DMS 273 treated with DMSO at 0.1 percent for 48 hours (cell line): ENCODE measurements around the gene PFKL.
A peak's percentile ranks its signal among the peaks of the same experiment; 100 is the strongest.
"Not testable (repeated sequence)": the region's sequence is repeated elsewhere in the genome, so short reads cannot be mapped to it uniquely, and the experiment has no call there.

Source experiments
- DNase-seq: peaks from one replicate; lab custom pipeline; 2025; lab: John Stamatoyannopoulos, UW

The PFKL gene

DNA sequence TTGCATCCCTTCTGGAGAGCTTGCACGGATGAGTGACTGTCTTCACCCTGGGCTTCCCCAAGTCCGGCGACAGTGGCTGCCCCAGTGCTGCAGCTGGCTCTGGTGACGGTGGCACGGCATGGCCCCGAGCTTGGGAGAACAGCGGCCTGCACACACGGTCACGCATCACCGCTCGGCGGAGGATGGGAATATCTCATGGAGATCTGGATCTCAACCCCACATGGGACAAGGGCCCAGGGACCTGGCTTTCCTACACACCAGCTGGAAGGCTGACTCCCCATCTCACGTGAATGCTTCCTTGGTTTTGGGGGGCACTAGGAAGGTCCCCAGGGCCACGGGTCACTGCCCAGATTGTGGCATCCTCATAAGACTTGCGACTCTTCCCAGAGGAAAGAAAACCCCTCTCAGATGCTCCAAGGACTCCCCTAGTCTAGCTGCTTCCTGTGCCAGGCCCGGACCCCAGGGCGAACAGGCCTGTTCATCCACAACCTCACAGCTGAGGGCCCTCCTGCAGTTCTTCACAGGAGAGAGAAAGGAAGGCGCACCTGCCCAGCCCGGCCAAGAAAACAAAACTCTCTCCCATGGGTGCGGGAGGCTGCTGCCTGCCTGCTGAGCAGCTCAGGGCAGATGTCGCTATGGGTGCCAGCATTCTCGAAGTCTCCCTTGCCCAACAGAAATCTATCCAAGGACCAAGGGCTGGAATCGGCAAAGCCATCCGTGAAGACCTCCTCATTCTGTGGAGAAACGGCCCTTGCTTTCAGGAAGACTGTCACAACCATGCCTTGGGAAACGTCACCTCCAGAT lies 29.4 kb downstream of the PFKL start:
- DNase-seq, result no peak

DNA sequence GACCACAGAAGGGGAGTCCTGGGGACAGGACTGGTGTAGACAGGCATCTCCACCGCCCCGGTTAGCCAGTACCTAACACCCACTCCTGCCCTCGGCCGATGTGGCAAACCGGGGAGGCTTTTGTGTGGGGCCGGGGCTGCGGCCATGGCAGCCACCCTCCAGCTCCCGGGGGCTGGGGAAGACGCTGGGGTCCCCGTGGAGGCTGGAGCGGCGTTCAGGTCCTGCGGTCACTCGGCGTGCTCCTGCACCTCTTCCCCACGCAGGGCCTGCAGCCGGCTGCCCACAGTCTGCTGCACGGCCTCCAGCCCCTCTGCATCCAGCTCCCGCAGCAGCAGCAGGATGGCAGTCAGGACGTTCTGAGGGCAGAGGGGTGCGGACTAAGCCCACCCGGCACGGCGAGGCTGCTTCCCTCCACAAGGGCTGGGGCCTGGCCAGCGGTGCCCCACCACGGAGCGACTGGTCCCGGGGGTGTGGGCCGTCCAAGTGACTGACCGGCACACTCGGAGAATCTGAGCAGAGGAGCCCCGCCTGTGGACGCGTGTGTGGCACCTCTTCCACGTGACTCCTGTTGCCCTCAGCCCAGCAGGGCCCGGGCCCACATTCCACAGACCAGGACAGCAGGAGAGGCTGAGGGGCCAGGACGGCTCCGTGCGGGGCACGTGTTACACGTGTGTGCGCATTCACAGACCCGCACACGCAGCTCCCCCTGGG lies 30.3 kb downstream of the PFKL start:
- no peak for DNase-seq

DNA sequence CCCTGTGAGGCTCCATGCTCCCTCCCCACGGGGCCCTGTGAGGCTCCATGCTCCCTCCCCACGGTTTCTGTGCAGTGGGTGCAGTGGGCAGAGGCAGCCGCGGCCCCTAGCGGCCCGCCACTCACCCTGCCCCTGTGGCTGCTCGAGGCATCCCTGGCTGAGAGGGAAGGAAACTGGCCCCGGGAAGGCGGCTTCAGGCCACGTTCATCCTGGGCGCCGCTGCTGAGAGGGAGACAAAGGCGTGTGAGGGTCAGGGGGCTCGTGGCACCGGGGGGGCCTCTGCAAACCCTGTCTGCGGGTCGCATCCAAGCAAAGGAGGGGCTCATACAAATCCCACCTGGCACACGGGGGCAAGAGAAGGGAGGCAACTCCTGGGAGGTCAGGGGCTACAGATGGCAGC lies 30.8 kb downstream of the PFKL start:
- no peak for DNase-seq

DNA sequence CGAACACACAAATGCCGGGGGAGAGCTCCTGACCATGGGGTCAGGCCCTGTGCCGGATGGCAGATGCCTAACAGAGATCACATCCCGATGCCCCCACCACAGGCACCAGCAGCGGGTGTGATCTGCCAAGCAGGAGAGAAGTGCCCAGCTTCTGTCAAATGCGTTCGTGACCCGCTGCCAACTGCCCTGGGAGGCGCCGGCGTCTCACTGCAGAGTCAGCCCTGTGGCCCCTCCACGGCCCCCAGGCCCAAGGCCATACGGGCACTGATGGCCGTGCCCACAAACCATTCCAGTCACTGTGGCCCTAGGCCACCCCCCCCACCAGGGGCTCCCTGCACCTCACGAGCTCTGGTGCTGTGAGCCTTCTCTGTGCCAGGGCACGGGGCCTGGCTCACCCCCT lies 31.4 kb downstream of the PFKL start:
- DNase-seq, result no peak

DNA sequence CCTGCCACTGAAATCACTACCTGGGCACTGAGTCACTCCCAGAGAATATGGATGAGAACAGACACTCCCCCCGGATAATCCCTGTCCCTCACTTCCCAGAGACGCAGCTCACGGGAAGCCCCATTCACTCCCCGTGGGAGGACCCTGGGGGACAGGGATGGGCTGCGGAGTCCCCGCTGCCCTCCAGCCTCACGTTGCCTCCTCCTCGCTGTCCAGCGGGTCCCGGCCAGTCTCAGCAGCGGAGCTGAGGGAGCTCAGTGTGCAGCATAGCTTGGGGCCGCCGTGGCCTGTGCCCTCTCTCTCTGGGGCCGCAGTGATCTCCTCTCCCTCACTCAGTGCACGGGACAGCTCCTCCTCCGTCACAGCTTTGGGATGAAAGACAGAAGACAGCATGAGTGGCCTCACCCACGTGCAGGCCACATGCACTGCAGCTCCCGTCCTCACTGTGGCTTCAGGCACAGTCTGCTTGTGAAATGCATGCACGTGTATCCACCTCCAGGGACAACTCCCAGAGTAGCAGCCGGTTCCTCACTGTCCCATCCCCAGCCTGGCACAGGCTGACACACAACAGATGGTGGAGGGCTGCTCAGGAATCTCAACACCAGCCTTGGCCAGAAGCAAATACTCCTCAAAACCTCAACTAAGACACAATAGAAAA lies 31.9 kb downstream of the PFKL start:
- DNase-seq, result peak; percentile 83

DNA sequence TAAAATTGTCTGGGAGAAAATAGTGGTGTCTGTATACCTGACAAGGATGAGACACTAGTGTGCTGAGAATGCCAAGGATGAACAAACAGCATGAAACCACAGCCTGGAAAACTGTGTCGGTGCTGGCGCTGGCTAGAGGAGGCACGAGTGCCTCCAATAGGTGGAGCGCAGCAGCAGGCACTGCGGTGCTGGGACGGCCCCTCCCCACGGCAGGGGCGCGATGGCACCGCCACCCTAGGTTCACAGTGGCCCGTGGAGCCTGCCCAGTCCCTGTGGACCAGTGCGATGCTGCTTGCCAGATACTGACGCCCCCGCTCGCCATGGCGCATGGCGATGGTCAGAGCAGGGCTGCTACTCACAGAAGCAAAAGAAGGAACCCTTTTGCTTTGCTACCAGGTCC lies 32.5 kb downstream of the PFKL start:
- DNase-seq, result no peak

DNA sequence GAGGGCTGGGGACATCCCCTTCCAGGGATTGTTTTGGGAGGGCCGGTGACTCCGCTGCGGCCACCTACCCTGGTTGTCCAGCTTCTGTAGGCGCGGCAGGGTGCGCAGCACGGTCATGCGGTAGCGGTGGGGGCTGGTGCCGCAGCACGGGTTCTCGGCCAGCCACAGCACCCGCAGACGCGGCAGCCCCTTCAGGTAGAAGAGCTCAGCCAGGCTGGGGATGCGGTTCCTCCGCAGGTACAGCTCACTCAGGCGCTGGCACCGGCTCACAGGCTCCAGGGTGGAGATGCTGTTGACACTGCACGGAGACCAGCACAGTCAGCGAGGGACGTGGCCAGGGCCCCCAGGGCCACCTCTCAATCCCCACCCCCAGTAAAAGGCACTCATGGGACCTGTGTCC lies 33.1 kb downstream of the PFKL start:
- DNase-seq, result no peak

DNA sequence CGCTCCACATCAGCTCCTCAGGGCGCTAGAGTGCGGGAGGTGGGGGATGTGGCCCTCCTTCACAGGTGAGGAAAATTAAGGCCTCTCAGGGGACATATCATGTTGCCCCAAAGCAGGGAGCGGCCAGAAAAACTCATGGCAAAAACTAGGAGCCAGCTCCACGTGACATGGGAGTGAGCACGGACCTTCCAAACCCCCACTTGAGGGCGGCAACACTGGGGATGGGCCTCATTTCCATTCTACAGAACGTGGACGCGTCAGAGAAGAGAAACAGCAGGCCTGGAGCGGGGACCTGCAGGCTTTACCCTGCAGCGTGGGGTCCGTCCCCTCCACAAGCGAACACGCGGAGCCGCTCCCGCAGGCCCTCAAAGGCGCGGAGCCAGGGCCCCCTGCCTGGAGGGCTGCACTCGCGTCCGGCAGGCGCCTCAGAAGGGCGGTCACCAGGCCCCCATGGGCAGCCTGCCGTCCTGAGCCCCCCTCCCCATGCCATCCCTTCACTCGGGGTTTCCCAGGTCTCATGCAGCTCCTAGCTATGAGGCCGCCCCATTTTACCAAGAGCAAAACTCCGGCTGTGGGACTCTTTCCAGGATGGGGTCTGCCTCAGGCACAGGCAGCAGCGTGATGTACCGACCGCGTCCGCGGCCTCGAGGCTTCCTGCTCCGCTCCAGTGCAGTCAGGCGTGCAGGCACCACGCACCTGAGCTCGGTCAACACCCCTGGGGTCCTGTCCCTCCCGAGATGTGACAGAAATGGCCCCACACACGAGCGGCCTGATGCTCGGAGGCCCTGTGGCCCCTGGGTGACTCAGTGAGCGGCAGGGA lies 33.9 kb downstream of the PFKL start:
- DNase-seq, result no peak

DNA sequence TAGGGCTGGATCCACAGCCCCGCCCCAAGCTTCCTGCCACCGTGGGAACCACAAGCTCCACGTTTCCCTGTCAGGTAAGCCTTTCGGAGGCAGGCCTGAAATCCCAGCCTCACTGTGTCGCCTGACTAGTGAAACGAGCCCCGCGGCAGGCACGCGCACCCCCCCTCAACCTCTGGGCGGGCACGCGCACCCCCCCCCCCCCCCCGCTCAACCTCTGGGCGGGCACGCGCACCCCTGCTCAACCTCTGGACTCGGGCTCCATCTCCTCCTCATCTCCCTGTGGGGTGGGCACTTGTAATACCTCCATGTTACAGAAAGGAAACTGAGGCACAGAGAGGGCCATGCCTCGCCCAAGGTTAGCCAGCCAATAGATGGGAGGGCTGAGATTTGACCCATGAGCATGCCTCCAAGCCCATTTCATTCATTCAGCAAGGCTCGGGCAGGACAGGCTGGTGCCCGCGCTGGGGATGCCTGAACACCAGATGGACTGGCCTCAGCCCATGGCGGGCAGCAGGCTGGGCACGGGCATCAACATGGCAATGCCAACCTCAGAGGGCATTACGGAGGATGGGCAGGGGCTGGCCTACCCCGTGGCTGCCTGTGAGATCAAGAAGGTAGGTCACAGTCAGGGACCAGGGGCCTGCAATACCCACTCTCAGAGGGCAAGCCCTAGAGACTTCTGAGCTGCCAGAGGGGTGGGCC lies 34.6 kb downstream of the PFKL start:
- DNase-seq, result no peak

DNA sequence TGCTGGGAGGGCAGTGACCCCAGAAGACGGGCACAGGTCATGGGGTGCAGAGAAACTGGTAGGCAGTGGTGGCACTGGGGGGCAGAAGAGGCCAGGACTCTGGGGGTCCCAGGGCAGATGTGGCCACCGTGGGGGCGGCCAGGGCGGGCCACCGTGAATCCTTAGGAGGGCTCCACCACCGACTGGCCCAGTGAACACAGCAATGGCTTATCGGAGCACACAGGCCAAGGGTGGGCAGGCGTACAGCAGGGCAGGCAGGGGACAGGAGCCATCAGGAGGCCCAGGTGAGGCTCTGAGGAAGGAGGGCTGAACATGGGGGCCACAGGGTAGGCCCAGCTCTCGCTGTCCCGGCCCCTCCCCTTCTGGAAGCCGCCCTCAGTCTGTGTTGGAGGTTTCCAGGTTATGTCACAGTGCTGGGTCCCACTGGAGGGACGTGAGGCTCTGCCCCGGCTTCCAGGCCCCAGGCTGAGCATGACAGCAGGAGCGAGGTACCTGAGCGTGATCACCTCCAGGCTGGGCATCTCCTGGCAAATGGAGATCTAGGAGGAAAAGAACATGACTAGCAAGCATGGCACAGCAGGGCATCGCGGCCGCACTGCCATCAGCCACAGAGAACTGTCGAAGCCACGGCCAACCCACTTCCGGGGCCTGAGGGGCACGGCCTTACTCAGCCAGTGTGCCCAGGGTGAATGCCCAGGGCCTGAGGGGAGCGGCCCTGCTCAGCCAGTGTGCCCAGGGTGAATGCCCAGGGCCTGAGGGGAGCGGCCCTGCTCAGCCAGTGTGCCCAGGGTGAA lies 35.6 kb downstream of the PFKL start:
- DNase-seq, result no peak

DNA sequence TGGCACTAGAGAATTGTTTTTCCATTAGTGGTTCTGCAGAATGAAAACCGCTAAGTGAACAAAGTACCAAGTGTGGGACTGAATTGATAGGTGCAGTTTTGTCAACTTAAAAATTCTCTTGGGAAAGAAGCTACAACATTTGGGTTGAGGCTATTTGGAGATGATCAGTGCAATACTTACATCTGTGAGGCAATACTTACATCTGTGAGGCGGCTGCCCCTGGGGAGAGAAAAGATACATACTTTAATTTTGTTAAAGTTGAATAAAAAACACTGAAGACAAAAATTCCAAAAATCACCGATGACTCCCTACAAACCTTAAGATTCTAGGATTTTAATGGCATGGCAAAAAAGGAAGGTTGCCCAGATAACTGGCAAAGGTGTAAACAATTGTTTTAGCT lies 37.6 kb downstream of the PFKL start:
- no peak for DNase-seq

DNA sequence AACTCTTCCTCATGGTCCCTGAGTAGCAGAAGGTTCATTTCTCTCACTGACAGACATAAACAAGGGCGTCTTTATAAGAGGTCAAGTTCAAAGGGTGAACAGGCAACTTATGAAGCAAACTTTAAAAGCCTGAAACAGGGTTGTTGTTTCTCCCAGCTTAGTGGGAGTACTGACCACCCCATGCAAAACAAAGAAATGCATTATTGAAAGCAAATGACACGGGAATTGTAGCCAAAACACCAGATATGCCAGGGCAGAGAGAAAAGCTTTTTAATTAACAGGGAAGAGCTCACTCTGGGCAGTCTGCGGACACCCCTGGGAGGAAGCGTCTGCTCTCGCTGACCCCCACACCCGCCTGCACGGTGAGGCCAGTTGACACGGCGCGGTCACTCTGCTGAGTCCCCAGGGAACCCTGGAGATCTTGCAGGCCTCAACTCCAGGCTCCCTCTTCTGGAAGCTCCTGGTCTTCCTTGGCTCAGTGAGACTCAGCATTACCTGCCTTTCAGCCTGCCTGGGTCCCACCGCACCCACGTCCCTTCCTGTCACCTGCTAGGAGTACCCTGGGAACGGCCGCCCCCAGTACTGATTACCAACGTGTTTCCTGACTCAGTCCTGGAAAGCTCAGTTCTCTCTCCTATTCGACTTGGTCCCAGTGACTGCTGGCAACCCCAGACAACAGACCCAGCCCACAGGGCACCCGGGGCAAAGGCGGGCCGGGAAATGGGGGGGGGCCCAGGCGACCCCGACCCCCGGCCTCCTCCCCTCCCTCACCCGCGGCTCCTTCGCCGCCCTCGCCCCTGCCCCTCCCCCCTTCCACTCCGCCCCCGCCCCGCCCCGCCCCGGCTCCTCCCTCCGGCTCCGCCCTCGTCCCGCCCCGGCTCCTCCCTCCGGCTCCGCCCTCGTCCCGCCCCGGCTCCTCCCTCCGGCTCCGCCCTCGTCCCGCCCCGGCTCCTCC lies 38.4 kb downstream of the PFKL start:
- no peak for DNase-seq

DNA sequence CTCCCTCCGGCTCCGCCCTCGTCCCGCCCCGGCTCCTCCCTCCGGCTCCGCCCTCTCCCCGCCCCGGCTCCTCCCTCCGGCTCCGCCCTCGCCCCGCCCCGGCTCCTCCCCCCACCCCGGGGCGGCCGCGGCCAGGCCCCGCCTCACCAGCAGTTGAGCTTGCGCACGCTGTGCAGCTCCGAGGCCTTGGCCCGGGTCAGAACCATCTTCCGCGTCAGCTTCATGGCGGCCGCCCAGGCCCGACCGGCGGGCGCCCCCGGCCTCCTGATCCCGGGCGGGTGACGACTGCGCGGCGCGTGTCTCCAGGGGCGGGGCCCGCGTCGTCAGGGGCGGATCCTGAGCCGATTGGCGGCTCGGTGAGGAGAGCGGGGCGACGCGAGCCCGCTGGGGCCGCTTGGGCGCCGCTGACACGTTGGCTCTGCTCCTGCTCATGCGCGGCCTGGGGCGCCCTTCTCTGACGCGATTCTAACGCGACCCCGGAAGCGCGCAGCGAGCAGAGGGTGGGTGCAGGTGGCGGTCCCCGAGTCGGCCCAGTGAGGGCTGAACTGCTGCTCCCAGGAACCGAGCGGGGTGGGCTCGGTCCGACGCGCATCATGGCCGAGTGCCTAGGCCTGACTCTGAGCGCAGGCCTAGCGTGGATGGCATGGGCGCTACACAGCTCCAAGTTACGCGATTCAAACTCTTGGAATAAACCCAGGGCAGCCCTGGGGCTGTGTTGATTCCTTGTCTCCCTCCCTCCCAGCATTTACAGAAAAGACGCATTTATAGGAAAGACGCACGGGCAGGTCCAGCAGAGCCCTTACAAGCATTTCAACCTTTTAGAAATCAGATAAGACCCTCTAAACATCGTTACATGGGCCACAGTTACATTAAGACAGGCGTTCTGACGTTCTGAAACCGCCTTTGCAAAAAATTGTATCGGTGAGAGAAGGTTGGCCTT lies 39.4 kb downstream of the PFKL start, which contains the start of gene CFAP410:
Gene CFAP410, minus strand, starts transcription at position 420 of the 940 bp plus-strand sequence. Its CDS starts 196 bp downstream, at position 224.
- DNase-seq, result peak; percentile 87

DNA sequence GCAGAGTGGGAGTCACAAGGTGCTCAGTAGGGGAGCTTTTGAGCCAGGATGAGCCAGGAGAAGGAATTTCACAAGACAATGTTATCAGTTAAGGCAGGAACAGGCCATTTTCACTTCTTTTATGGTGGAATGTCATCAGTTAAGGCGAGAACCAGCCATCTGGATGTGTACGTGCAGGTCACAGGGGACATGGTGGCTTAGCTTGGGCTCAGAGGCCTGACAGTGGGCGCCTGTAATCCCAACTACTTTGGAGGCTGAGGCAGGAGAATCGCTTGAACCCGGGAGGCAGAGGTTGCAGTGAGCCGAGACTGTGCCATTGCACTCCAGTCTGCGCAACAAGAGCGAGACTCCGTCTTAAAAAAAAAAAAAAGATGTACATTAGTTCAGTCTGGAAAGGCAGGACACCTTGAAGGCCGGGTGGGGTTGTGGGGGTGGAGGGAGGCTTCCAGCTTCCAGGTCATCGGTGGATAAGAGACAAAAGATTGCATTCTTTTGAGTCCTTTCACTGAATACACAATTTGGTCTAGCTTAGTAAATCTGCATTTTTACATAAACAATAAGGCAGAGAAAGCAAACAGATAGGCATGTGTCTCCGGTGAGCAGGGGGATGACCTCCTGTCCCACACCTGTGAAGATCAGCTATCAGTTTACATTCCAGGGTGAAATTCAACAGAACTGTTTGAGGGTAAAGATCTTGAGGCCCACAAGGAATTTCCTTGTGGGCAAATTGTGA lies 42.0 kb downstream of the PFKL start:
- DNase-seq, result not testable (repeated sequence)

DNA sequence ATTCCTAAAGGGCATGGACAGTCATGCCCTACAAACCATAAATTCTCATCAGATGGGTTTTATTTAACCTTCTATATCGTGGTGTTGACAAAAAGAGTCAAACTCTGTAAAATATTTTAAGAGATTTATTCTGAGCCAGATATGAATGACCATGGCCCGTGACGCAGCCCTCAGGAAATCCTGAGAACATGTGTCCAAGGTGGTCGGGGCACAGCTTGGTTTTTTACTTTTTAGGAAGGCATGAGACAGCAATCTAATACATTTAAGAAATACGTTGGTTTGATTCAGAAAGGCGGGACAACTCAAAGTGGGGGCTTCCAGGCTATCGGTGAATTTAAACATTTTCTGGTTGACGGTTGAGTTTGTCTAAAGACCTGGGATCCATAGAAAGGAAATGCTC lies 43.1 kb downstream of the PFKL start:
- not testable (repeated sequence) for DNase-seq

DNA sequence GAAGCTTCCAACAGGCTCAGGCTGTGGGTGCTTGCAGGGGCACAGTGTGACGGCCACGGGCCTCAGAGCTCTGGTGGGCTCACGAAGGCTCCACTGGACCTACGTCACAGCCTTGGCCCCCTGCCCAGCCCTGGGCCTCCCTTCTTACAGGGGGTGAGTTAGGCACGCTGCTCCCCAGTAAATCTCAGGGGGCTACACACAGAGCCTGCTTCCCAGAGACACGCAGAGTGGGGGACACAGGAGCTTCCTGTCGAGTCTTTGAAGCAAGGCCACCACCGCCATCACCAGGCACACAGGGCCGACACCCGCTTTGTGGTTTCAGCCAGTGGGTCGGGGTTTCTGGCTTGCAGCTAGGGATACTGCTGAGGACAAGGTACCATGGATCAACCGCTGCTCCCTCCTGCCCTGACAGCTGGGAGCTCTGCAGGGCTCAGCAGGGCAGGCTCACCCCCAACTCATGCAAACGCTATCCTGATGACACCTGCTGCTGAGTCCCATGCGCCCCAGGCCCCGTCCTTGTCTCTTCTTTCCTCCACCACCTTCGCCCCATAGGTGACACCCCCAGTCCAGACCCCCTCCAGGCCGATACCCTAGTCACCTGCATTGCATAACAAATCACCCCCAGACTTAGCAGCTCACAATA lies 44.8 kb downstream of the PFKL start:
- no peak for DNase-seq

DNA sequence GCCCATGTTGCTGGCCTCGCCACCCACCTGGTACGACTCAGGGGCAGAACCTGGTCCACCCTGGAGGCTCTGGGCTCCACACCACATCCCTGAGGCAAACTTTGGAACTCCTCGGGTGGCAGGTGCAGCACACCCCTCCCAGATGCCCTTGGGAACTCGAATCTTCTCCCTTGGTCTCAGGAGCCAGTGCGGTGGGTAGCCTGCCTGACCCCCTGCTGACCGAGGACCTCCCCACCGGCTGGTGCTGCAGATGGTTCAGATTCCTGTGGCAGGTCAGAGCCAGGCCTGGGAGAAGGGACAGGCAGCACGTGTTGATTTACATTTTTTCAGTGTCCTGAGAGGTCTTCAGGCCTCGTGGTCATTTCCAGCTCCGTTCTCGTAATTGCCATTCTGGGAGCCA lies 45.6 kb downstream of the PFKL start:
- DNase-seq, result peak; percentile 55
